ENCODE results near the gene ACHE.

ACHE gene

GRCh38 chr7:100895956-100896731 is 456 bp upstream of the ACHE start:
- TF ChIP-seq CTCF (IDR thresholded peaks at IDR 0.05; ENCODE audit: low read depth, low read length, missing control alignments): no peak
- DNase-seq (ENCODE audit: low read depth): no peak
- H3K4me3 ChIP-seq (ENCODE audit: low read depth, low read length): no peak overlapping the region

- DNase-seq (ENCODE audit: low read depth): no peak
- peak; percentile 81 for TF ChIP-seq CTCF (IDR thresholded peaks at IDR 0.05; ENCODE audit: low read depth, low read length, missing control alignments)
- peak overlapping the region; percentile 50 for H3K4me3 ChIP-seq (ENCODE audit: low read depth, low read length)
These were observed 608 bp downstream of the ACHE start for GRCh38 chr7:100894860-100895700.

DNA sequence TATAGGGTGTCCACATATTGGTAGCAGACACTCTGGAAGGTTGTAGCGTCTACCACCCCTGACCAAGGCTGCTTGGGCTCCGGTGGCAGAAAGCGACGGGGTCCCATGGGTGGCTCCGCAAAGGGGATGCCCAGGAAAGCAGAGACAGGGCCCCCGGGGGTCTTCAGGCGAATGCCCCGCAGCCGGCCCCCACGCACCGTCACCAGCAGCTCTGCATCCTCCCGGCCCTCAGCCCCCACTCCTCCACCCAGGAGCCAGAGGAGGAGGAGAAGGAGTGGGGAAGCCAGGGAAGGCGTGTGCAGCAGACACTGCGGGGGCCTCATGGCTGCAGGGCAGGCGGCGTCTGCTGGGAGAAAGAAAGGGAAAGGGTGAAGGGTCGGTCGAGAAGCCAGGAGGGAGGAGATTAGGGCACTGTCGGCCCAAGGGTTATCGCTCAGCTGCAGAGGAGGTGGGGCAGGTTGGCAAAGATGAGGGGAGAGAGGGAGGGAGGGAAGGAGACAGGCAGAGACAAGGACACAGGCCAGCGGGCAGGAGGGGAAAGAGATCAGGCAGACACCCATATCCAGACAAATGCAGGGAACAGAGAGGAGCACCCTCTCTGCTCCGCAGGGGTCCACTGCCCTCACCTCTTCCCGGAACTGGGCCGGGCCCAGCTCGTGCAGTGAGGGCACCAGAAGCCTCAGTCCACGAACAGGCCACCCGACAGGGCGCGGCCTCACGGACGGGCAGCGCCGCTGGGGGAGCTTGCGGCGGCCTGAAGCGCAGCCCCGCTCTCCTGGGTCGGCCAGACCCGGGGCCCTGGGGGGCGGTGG is 1.6 kb downstream of the ACHE start:
- H3K4me3 ChIP-seq (ENCODE audit: low read depth, low read length): no peak overlapping the region; the same call in none of the 2 replicates
- DNase-seq (ENCODE audit: low read depth): no peak

DNA sequence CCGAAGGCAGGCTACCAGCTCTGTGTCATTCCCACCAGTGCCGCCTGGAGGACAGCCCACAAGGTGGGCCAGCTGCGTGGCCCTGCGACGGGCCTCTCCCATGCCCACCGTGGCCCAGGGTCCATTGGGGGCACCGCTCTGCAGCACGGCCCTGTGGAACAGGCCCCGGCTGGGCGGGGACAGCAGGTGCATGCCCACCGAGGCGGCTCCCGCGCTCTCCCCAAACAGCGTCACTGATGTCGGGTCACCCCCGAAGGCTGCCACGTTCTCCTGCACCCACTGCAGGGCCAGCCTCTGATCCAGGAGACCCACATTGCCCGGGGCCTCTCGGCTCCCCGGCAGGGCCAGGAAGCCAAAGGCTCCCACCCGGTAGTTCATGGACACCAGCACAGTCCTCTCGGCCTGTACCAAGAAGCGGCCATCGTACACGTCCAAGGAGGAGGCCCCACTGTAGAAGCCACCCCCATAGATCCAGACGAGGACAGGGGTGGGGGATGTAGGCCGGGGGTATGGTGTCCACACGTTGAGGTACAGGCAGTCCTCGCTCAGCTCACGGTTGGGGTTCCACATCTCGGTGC is 2.3 kb downstream of the ACHE start:
- TF ChIP-seq CTCF (IDR thresholded peaks at IDR 0.05; ENCODE audit: low read depth, low read length, missing control alignments): no peak
- no peak overlapping the region for H3K4me3 ChIP-seq (ENCODE audit: low read depth, low read length)
- DNase-seq (ENCODE audit: low read depth): no peak

More for the DNA sequence above, 1.6 kb downstream of the ACHE start:
- no peak for TF ChIP-seq CTCF (IDR thresholded peaks at IDR 0.05; ENCODE audit: low read depth, low read length, missing control alignments)

DNA sequence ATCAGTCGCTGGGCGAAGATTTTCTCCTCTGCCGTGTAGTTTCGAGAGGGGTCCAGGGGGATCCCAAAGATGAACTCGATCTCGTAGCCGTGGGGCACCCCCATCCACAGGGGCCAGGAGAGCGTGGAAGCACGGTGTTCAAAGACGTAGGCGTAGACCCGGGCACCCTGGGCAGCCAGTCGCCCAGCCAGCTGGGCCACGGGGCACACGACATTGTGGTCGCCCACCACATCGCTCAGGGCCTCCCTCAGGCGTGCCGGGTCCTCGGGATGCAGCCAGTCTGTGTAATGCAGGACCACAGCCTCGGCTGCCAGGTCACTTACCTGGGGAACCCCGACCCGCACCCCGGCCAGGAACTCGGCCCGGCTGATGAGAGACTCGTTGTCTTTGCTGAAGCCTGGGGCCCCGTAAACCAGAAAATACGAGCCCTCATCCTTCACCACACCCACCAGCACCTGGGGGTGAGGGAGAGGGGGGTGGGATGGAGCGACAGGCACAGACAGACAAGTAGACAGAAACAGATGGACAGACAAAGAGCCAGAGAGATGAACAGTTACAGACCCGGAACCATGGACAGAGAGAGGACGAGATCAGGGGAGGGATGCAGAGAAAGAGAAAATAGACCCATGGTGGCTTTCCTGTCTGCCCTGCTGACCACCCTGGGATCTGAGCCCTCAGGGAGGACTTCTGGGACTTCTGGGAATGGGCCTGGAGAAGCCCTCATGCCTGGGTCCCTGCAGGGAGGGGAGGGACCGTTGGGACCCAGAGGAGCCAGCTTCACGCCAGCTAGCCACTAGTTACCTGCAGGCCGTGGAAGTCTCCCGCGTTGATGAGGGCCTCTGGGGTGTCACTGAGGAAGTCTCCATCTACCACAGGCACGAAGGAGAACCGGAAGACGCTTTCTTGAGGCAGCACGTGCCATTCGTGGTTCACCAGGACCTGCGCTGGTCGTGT is 3.0 kb downstream of the ACHE start:
- TF ChIP-seq CTCF (IDR thresholded peaks at IDR 0.05; ENCODE audit: low read depth, low read length, missing control alignments): no peak
- H3K4me3 ChIP-seq (ENCODE audit: low read depth, low read length): no peak overlapping the region
- no peak for DNase-seq (ENCODE audit: low read depth)
